GM19351 (cell line): ENCODE data around the gene COL4A1.

Source experiments
- ATAC-seq: cut with Tn5 transposase; IDR thresholded peaks from one replicate; pipeline ENCODE4 v1.9.1; 2021; ENCODE audit warnings: mild to moderate bottlenecking, moderate library complexity; ENCODE audit not compliant: unreplicated experiment

COL4A1 gene

DNA sequence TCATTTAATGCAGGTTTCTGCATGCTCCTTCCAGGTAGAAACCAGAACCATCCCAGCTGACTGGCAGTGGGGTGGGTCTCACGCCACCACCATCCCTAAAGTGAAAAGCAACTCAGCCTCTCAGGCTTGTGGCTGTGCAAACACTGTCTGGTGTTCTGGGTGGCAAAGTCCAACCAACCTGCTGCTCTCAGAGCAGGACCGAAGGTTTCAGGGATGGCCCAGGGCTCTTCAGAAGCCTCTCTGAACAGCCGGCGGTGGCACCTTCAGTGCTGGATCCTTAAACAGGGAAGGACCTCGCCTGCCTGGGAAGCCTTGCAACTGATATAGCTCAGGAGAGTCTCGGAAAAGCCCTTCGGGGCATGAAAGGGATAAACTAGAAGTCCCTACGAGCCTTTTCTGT, 100.8 kb downstream of the COL4A1 start:
- no peak for ATAC-seq

DNA sequence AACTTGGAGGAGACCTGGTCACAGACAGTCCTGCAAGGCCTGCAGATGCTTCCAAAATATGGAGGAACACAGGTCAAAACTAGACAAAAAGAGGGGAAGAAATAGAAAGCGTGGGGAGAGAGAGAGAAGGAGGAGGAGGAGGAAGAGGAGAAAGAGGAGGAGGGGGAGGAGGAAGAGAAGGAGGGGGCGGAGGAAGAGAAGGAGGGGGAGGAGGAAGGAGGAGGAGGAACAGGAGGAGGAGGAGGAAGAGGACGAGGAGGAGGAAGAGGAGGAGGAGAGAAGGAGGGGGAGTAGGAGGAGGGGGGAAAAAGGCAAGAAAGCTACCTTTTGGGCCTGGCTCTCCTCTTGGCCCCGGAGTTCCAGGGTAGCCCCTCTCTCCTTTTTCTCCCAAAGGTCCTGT, 105.8 kb downstream of the COL4A1 start:
- no peak for ATAC-seq

DNA sequence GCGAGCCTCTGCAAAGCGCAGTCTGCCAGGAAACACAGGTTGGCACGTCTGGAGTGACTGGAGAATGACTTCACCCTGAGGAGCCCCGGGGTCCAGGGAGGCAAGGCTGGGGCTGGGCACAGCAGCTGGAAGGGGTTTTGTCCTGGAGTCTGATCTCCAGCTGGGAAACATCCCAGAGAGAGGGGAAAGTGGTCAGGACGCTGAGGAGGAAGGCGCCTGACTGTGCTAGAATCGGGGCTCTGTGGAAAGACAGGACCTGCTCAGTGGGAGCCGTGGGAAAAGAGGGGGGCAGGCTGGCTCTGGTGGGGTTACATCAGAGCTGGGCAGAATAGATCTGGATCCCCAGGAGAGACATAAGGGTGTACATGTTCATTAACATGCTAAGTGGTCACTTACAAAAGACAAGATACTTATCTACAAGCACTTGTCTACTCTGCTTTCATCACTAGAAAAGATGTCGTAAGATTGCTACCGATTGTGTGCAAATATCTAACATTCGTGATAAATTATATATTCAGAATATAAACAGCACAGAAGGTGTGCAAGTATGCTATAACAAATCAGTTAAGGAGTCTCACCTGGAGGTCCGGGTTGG, 106.6 kb downstream of the COL4A1 start:
- no peak for ATAC-seq

DNA sequence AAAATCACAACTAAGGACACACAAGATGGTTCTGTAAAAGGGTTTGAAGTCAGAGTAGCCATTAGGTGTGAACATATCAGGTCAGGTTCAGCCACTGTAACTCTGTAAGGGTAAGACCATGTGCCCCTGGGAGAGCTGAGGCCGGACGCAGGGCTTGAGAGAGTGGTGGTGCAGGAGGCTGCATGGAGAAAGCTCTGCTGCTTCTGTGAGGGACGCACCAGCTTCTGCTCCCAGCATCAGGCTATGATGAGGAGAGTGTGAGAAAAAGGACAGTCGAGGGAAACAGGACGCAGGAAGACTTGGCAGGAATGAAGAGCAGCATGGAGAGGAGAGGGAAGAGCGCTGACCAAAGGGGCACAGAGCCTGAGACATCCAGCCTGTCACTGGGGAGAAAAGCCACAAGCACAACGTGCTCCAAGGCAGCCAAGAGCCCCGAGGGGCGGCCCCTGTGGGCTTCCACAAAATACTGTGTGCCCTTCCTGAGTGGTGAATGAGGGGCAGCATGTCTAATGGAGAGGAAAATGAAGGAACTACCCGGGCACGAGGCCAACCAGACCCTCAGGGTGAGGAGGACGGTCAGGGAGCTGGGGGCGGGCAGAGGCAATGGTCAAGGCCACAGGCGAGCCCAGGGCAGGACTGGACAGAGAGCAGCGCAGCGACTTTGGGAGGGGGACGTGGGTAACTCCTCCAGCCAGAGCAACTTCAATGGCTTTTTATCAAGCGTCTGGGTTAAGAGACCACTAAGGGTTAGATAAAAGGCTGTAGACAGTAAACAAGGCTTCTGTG, 107.7 kb downstream of the COL4A1 start:
- no peak for ATAC-seq

DNA sequence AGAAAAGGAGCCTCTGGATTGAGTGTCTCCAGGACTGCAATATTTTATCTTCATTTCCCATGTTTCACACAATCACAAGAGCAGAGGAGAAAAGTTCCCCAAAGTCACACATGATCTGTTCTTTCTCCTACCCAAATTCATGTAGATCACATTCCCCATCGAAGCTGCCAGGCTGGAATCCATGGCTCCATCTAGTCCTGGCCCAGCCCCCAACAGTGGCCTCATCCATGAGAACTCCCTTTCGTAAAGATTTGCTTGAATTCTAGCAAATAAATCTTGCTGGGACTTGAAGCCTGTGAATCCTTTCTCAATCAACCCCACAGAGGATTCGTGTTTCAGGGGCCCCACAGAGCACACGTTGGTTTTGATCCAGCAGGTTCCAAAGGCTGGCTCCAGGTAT, 109.5 kb downstream of the COL4A1 start:
- ATAC-seq = no peak

DNA sequence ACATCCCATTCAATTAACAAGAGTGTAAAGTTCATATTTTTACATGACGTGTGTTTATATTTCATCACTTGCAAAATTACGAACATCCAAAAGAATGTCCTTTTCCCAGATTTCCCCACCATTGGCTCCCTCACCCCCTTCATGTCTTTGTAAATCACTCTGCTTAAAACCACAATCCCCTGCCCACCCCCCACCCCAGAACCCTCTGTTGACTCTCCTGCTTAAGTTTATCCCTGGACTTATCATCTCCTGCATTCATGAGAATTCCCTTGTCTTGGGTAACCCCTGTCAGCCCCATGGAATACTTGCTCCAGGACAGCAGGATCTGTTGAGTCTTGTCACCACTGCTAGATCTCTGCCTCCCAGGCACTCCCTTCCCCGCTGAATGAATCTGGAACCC, 109.9 kb downstream of the COL4A1 start:
- no peak for ATAC-seq

DNA sequence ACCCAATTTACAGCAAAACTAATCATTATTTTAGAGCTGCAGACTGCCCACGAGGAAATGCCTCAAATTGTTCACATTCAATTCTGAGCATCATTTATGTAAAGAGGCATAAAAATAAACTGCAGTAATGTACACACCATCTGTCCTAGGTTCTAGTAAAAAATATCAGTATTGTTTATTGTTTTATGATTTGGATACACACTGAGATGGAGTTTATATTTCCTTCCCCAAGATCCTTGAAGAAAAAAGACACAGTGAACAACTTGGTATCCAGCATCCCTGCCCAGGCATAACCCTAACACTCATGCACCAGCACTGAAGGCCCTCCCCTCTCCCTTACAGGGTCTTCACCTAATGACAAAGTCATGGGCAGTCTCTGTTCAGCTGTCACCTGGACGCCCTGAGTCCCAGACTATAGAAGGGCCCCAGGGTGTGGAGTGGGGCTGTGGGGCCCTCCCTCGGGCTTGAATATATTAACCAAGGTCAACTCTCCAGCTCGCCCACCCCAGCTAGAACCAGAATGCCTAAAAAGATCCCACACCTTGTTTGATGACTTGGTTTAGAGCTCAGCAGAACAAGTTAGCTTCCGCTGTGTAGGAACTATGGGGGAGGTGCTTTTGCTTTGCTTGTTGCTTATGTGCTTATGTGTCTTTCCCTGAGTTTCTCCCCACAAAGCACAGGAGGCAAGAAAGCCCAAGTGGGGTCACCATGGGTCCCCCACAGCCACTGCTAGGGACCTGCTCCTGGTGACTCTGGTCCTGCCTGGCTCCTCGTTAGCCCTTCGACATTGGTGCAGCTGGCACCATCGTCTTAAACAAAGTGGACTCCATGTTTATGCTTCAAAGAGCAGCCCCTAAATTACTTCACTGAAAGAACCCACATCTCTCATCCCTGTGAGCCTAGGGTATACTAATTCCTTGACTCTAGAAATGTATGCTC, 111.1 kb downstream of the COL4A1 start:
- ATAC-seq = no peak

DNA sequence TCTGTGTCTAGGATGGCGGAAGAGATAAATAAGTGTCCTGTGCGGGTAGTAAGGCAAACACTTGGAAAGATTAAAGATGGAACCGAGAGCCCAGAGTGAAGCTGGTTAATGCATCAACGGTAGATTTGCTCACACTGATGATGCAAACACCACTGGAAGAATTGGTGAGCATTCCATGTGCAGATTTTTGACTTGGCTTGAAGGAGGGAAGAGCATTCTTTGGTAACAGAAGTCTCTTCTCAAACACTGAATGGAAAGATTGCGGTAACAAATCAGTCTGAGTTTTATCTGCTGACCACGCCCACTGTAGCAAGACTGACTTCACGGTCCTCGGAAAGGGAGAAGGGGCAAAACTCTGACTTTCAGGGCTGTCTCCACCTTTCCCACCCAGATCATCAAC, 112.5 kb downstream of the COL4A1 start:
- ATAC-seq = no peak

DNA sequence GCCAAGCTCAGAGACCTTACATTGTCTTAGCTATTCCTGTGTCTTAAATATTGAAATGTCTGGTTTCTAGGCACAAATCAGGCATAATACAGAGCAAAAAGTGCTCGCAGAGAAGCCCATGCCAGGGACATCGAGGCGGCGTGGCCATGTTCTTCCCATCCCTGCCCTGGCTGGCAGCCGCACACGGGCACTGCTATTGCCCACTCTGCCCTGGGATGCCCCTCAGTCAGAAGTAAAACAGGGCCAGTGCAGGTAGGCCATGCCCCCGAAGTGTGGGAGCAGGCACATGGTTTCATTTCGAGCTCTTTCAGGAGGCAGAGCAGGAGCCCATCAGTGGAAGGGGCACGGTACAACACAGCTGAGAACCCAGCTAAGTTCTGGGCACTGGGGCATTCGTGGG, 113.5 kb downstream of the COL4A1 start:
- no peak for ATAC-seq

DNA sequence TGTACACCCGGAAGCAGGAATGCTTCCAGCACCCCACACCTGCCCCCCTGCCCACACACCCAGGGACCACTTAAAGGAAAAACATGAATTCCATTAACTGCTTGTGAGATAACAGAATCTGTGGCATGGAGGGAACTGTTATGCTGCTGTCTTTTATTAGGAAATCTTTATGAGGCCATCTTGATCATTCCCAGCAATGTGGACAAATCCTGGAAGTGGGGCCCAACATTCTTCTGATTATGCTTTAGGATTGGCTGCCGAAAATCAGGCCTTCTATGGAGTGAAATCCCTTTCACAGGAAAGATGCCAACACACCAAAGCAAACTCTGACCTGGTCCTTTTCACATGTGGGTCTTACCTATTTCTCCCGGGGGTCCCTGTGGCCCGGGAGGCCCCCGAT, 114.5 kb downstream of the COL4A1 start:
- no peak for ATAC-seq

DNA sequence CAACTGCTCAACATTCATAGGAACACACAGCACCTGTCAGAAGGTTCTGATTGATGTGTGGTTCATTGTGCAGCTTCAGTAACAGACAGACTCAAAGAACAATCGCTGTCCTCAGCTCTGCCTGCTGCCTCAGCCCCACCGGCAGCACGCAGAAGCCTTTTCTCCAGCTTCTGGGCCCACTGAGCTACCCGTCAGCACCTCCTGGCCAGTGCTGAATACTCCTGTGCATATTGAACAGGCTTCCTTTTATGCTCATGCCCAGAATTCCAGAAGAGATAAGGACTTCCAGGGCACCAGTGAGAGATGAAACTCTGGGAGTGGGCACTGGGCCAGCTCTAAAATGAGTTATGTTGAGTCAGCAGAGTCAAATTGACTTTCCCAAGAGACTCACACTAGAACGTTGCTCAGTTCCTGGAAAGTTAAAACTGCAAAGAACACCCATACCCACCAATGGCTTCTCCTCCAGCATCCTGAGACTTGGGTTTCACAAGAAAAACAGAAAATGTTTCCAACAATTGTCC, 119.3 kb downstream of the COL4A1 start:
- ATAC-seq = no peak

DNA sequence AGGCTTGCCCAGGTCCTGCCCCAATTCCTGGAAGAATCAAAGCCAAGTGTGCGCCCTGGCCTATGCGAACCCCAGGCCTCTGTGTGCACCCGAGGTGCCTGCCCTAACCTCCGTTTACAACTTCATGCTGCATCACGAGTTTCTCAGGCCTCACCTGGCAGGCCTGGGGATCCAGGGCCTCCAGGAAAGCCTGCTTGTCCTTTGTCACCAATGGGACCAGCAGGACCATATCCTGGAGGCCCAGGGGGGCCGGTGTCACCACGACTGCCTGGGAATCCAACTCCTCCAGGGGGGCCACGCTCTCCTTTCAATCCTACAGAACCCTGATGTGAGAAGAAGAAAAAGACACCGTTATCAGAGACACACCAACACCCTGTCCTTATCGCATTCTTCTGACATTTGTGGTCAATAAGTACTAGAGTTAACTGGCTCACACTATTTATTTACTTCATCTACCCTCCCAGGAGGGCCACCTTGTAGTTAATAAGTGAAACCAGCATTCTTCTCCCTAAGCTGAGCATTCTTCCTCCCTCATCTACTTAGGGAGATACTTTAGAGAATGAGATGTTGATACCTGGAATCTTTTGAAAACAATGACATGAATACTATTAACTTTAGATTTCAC, 120.6 kb downstream of the COL4A1 start:
- ATAC-seq = no peak

DNA sequence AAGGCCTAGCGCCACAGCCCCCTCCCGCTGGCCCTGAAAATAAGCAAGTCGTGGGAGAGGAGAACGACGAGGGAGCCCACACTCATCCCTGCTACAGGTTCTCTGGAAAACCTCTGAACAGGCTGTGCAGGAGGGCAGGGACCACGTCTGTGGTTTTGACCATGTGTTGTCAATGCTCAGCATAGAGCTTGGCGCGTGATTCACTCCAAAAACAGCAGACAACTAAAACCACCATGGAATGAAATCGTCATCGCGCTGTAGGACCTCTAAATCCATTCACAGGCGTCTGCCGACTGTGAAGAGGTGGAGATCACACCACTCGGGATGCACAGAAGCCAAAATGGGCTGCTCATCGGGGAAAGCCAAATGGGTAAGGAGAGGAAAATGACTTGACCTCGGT, 121.3 kb downstream of the COL4A1 start:
- ATAC-seq = no peak

DNA sequence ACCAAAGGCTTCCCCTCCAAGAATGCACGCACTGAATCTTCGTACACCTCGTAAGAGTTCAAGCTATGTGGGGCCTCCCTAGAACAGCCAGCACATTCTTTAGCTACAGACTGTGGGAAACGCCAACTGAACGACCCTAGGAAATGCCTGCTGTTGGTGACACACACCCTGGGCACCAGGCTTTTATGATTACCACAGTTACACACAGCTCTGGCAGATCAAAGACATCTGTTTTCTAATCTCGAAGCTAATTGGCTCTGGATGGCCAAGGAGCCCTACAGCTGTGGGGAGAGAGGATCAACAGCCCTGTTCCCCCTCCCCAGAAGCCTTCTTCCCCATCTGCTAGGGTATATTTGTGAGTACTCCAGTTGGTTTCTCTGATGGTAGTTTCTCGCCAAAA, 123.0 kb downstream of the COL4A1 start:
- no peak for ATAC-seq

DNA sequence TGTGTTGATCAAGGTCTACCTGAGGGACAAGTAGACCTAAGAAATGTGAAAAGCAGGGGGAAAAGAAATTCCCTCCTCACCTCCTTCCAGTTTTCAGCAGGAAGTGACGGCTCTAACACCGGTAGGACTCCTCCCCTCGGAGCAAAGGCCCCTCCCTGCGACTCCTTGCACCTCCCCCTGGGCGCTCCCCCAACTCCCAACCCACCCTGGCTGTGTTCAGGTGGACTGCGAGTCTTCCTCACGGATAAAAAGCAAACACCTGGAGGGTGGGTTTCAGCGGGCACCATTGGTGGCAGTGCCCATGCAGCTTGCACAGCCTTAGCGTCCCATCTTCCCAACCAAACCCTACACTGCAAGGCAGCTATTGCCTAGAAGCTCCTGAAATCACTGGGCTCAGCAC, 124.5 kb downstream of the COL4A1 start:
- no peak for ATAC-seq

DNA sequence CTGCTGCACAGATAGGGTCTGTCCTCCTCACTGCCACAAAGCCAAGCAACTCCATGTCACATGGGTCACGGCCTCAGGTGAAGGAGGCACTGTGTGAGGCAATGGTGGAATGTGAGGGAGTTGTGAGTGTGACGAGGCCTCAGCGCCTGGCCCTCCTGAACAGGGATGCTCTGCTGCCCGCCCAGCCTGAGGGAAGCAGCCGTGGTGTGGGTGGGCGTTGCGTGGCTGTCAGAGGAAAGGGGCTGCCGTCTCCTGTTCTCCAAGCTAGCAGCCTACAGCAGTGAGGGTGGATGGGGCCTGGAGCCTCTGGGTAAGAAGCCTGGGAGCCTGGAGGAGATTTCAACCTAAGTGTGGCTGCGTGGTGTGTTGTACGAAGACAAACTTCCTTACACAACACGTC, 125.0 kb downstream of the COL4A1 start:
- ATAC-seq = no peak

DNA sequence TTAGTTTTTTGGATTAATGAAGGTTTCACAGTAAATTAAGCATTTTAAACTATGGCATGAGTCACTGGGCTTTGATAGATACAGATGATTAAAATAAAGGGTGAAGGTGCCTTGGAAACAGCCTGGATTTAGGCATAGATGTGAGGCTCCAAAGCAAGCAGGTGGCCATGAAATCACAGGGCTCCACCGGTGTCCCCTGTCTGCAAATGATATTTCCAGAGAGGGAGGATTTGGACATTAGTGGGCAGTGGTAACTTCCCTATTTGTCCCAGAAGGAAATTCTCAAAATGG, 127.2 kb downstream of the COL4A1 start:
- no peak for ATAC-seq

DNA sequence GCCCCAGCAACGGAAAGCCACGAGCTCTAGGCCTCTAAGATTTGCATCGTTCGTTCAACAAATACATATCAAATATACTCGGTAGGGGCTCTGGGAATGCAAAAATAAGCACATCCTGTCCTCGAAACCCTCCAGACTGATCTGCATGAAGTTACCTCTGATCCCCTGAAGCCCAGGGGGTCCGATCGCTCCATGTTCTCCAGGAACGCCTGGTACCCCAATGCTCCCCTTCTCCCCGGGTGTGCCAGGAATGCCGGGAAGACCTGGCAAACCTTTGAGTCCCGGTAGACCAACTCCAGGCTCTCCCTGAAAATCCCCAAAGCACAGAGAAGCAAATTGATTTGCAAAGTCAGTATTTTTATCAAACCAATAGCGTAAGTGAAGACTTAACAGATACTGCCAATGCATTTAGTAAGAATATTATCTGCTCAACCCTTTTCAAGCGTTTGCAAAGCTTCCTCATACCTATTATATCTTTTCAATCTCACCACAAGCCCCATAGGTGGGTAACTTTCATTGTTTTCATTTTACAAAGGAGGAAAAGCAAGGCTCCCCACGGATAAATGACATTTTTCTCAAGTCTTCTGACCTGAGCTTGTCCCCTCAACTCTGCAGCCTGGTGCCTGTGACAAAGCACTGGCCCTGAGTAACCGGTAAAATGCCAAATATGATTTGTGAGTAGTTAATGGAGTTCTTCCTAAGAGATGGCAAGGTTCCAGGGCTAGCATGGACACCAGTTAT, 127.7 kb downstream of the COL4A1 start:
- no peak for ATAC-seq

DNA sequence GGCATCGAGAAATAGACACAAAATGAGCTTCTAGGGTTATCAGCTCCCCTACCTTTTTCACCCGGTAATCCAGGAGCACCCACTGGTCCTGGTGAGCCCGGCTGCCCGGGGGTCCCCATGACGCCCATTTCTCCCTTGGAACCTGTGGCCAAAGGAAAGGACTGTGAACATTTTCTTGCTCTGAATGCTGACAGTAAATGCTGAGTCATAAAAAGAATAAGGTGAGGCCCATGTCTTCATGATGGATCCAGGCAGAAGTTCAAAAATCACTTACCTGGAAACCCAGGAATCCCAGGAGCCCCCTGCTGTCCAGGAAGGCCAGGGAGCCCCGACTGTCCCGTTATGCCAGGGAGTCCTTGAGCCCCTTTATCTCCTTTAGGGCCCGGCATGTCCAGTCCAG, 129.2 kb downstream of the COL4A1 start:
- ATAC-seq = no peak

DNA sequence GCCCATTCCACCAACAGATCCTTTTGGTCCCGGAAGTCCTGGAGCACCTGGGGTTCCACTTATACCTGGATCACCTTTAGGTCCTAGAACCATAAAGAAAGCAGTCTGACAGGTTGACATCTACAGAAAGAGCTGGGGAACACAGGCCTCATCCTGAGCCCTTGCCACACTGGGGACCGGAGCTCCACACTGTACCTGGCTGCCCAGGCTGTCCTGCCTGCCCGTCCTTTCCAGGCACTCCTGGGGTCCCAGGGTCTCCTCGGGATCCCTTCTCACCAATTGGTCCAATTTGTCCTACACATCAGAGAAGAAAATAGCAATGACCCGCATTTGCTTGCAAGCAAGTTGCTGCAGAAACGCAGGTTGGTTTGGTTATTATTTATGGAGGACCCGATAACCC, 130.5 kb downstream of the COL4A1 start:
- ATAC-seq = no peak
